Posterior vena cava (tissue), 2 donors: Measurements from ENCODE around the gene CPT1A. TPM values are rescaled to one million over a fixed set of nuclear protein-coding genes. Genes with fewer than 3 reads are reported as not detected.
"Not testable (repeated sequence)": the region's sequence is repeated elsewhere in the genome, so short reads cannot be mapped to it uniquely, and the experiment has no call there.

ENCODE experiments used
- DNase-seq: peaks from one replicate; pipeline ENCODE4 v3.0.0-alpha.2; 2020; ENCODE audit warnings: low spot score
- intact Hi-C, 2 donors: fragments of 100-400 bp; cut with DNase I; formaldehyde crosslinking; loops; one replicate each; pipeline versions ENCODE4 v1.14.1 to v1.14.2; 2022 to 2023
- long read RNA-seq, 2 donors: library from polyadenylated mRNA; unstranded; transcript quantifications; one replicate each; pipeline ENCODE4 v2.0.0, GENCODE V29; 2020 to 2021
- total RNA-seq, 2 donors: library from RNA; stranded (reverse); fragmentation: NEBNext Ultra II Directional; extraction: Animal tissue kit (Norgen Biotek cat#: 25700); gene quantifications; one replicate each; pipeline ENCODE4 v1.2.1, GENCODE V29; 2021
- donor health status: DM: yes; HTN: yes; CAD: no.
- donor health status: DM: yes; HTN: yes; CAD: no.

The CPT1A gene
- 100 to 1,000 TPM in 1 of 2 donors, 10 to 100 TPM in 1; 62.3 to 127 TPM for total RNA-seq
- long read RNA-seq, donor 1, full-length matches to known transcripts = 1 of 10 reads
- long read RNA-seq, donor 1, partial matches to known transcripts = 2 of 10 reads
- long read RNA-seq, donor 1, other reads (novel, unspliced or antisense) = 7 of 10 reads
- long read RNA-seq, donor 2, full-length matches to known transcripts = 13 of 22 reads
- long read RNA-seq, donor 2, partial matches to known transcripts = 5 of 22 reads
- long read RNA-seq, donor 2, other reads (novel, unspliced or antisense) = 4 of 22 reads

GRCh38 chr11:68841718-68842426, at the start of gene CPT1A:
TSS of gene CPT1A (minus strand) at chr11:68841916. CDS start at chr11:68815474, 26,442 bp downstream.
- intact Hi-C loops = no loop called here
- DNase-seq = peak; percentile 94

GRCh38 chr11:68890490-68891231, 48.9 kb upstream of the CPT1A start:
- intact Hi-C loops = no loop called here

GRCh38 chr11:68889948-68890446, 48.3 kb upstream of the CPT1A start:
- intact Hi-C loops = no loop called here
- peak; percentile 87 for DNase-seq

More at GRCh38 chr11:68890490-68891231, 48.9 kb upstream of the CPT1A start:
- peak; percentile 93 for DNase-seq

GRCh38 chr11:68884827-68885226, 43.1 kb upstream of the CPT1A start:
- peak; percentile 62 for DNase-seq
- intact Hi-C loops = not testable (repeated sequence)

- DNase-seq = peak; percentile 11
- intact Hi-C loops = no loop called here
Observed at GRCh38 chr11:68882391-68882790, 40.7 kb upstream of the CPT1A start.

- intact Hi-C loops = loop anchor here in 1 of 2 donors (1.0 kb wide), 1 partner anchor 17 kb away; no protein-coding TSS in a partner anchor
- DNase-seq = peak; percentile 17
Observed at GRCh38 chr11:68881320-68881719, 39.6 kb upstream of the CPT1A start.

GRCh38 chr11:68880851-68881250, 39.1 kb upstream of the CPT1A start:
- intact Hi-C loops = loop anchor here in 1 of 2 donors (1.0 kb wide), 1 partner anchor 17 kb away; no protein-coding TSS in a partner anchor
- DNase-seq = peak; percentile 17

- intact Hi-C loops = no loop called here
- peak; percentile 17 for DNase-seq
Observed at GRCh38 chr11:68878022-68878421, 36.3 kb upstream of the CPT1A start.

- DNase-seq = peak; percentile 28
- intact Hi-C loops = no loop called here
Observed at GRCh38 chr11:68872216-68873003, 30.7 kb upstream of the CPT1A start.

- peak; percentile 38 for DNase-seq
- intact Hi-C loops = no loop called here
Observed at GRCh38 chr11:68870470-68870869, 28.8 kb upstream of the CPT1A start.

GRCh38 chr11:68868221-68868835, 26.6 kb upstream of the CPT1A start:
- peak; percentile 74 for DNase-seq
- intact Hi-C loops = no loop called here

- intact Hi-C loops = no loop called here
- peak; percentile 78 for DNase-seq
Observed at GRCh38 chr11:68867066-68867465, 25.4 kb upstream of the CPT1A start.

- peak; percentile 38 for DNase-seq
- intact Hi-C loops = no loop called here
Observed at GRCh38 chr11:68865241-68865640, 23.5 kb upstream of the CPT1A start.

GRCh38 chr11:68863553-68864265, 22.0 kb upstream of the CPT1A start:
- intact Hi-C loops = no loop called here
- peak; percentile 5 for DNase-seq

- intact Hi-C loops = no loop called here
- DNase-seq = peak; percentile 52
Observed at GRCh38 chr11:68862421-68862820, 20.7 kb upstream of the CPT1A start.

GRCh38 chr11:68859123-68859522, 17.4 kb upstream of the CPT1A start:
- intact Hi-C loops = no loop called here
- peak; percentile 8 for DNase-seq

GRCh38 chr11:68857037-68857586, 15.4 kb upstream of the CPT1A start:
- peak; percentile 23 for DNase-seq
- intact Hi-C loops = no loop called here
